AG09309 (cell line): Measurements from ENCODE around the gene SCN4A.
A peak's percentile ranks its signal among the peaks of the same experiment; 100 is the strongest.

Experiments used
- DNase-seq: peaks from one replicate; pipeline ENCODE4 v3.0.0-alpha.2; 2010; ENCODE audit warnings: low read depth
- H3K4me3 ChIP-seq: 2 replicates; pipeline ENCODE4 v1.5.1; 2011; ENCODE audit warnings: mild to moderate bottlenecking, low read depth, low read length, moderate library complexity; ENCODE audit not compliant: control insufficient read depth
- CTCF ChIP-seq: IDR thresholded peaks from 2 replicates; pipeline ENCODE4 v1.5.1; 2011; ENCODE audit warnings: mild to moderate bottlenecking, low read depth, low read length, inconsistent platforms; ENCODE audit not compliant: insufficient read depth, control insufficient read depth; ENCODE audit errors: missing control alignments

SCN4A gene

DNA sequence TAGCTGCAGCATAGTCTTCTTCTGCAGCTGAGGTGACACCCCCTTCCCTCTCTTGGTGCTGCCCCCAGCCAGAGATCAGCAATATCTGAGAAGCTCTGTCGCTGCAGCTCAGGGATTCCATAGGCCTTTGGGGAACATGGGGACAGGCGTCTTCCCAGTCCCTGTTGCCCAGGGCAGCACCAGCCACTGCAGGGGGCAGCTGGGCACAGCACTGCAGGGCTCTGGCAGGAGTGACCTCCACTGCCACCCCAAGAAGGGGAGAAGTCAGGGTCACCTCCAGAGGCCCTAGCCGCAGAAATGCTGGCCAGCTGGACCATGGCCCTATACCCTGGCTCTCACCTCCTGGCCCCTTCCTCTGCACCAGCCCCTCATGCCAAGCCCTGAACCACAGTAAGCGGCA, 16.9 kb downstream of the SCN4A start:
- no peak for TF ChIP-seq CTCF

DNA sequence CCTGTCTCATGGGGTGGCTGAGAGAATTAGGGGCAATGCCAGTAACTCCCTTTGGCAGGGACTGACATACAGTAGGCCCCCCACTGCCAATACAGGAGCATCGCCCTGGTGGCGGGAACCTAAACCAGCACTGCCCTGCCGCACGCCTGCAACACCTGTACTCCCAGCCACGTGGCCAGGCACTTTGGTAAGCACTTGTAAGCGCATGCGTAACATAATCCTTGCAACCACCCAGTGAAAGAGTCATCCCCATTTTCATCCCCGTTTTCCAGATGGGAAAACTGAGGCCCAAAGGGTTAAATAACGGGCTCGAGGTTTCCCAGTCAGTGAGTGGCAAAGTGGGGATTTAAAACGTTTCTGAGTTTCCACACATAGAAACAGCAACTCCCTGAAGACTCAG, 17.5 kb downstream of the SCN4A start:
- no peak overlapping the region for H3K4me3 ChIP-seq
- TF ChIP-seq CTCF = no peak
- no peak for DNase-seq

More for the DNA sequence above, 16.9 kb downstream of the SCN4A start:
- H3K4me3 ChIP-seq = no peak overlapping the region
- no peak for DNase-seq

GRCh38 chr17:63954402-63955063, 18.2 kb downstream of the SCN4A start:
- H3K4me3 ChIP-seq = no peak overlapping the region
- no peak for TF ChIP-seq CTCF
- DNase-seq = no peak

DNA sequence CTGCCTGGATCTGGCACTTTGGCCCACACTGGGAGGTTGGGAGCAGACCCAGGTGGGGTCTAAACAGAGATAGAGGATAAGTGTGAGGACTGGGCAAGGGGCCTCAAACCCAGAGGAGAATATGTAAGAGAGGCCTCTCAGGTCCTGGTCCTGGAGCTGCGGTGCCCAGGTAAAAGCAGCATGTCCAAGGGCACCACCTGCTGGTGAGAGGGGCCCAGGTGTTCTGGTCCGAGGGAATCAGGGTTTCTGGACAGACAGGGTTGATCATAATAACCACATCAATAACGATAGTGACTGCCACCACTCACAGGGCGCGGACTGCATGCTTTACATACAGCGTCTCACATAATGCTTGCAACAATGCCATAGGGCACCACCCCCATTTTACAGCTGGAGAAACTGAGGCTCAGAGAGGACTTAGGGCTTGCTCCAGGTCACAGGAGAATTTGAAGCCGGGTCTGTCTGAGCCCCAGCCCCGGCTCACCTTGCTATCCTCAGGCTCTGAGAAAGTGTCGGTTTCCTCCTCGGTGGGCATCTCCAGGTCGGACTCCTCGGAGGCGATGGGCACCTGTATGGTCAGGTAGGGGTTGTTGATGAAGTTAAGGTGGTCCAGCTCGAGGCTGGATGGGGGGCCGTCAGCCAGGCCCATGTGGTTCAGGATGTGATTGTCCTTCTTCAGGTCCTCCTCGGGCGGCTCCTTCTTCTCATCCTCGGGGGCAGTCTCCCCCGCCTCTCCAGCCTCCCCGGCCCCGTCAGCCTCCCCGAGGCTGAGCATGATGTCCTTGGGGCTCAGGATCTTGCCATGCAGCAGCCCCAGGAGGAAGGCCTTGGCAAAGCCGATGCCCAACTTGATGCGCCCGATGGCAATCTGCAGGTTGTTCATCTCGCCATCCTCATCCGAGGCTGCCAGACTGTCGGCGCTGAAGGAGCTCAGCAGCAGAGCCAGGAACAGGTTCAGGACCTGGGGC, 21.5 kb downstream of the SCN4A start:
- DNase-seq = no peak
- TF ChIP-seq CTCF = peak; percentile 13
- H3K4me3 ChIP-seq = no peak overlapping the region

- DNase-seq = no peak
- H3K4me3 ChIP-seq = no peak overlapping the region
- TF ChIP-seq CTCF = no peak
Measured at GRCh38 chr17:63949576-63950250, 23.0 kb downstream of the SCN4A start.

- DNase-seq = no peak
- TF ChIP-seq CTCF = no peak
- H3K4me3 ChIP-seq = no peak overlapping the region
Measured at GRCh38 chr17:63948521-63948920, 24.2 kb downstream of the SCN4A start.
